ENCODE results near the gene AMPD1. TPM values are rescaled to one million over a fixed set of nuclear protein-coding genes. Genes with fewer than 3 reads are reported as not detected.

Gene AMPD1
- total and polyA plus RNA-seq, 10 of the 15 experiments (the other 5 are each of a cell fraction or from before 2014, with no cell fraction given), result 0.12 to 0.30 (median 0.14) TPM; not detected in 7

DNA sequence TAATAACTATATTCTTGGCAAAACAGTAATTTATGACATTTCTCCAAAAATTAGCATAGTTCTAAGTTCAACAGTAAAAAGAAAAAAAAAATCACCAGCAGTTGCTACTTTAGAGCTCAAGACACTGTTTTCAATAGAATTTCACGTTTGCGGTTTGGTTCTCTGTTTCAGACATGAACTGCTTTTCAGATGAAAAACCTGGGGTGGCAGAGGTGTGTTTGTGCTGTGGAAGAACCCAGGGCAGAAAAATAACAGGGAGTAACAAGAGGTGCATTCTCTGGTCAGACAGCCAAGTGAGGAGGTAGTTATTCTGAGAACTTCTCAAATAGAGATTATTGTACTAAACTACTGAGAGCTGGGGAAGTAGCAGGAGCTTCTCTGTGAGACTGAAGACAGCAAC lies 12.3 kb upstream of the AMPD1 start:
- Histone ChIP-seq H3K9me3 (replicated peaks; ENCODE audit: control insufficient read depth, insufficient read depth, low read length) (no peaks in the 10 kb centered on the region), H3K4me1 (ENCODE audit: control insufficient read depth, insufficient read depth, low read length) (no peaks in the 10 kb centered on the region), H3K36me3 (ENCODE audit: control insufficient read depth in 2 of 2, insufficient read depth in 2 of 2, low read length in 1 of 2) (peaks cover 3 to 29% of the 10 kb centered on the region in 2 experiments), H3K9ac (ENCODE audit: control insufficient read depth, insufficient read depth, low read length) (no peak overlapping the region), H2AFZ (ENCODE audit: control insufficient read depth, low read depth, low read length) (no peak overlapping the region), H3K4me3 (no peak overlapping the region), H3K27ac (ENCODE audit: control insufficient read depth, insufficient read depth) (no peak overlapping the region), H3K4me2 (ENCODE audit: control insufficient read depth, insufficient read depth) (no peak overlapping the region), H3K79me2 (ENCODE audit: control insufficient read depth, insufficient read depth, low read length) (no peaks in the 10 kb centered on the region; the same call in none of the 2 replicates), H3K27me3 (replicated peaks in 1 of 2; ENCODE audit: control insufficient read depth in 2 of 2, insufficient read depth in 2 of 2, low read length in 1 of 2) (no peaks in the 10 kb centered on the region), H4K20me1 (ENCODE audit: control insufficient read depth, insufficient read depth) (no peaks in the 10 kb centered on the region)
- WGBS (ENCODE audit: insufficient coverage, insufficient replicate concordance, low lambda C conversion rate, missing lambda C conversion rate), result 98% methylated on average over 2 of the region's 2 CpGs
- ChIA-PET CTCF (interaction anchor here (0.6 kb wide), 1 partner anchor 1374 kb away, joined by 3 read pairs; no protein-coding TSS in a partner anchor), POLR2A (no interaction called here), RAD21 (ENCODE audit: unreplicated experiment) (no interaction called here), SMC1A (ENCODE audit: uncharacterized antibody, unreplicated experiment) (interaction anchor here (1.7 kb wide), 1 partner anchor 8 kb away, joined by 6 read pairs; the partner anchor contains the start of gene NRAS)
- TF ChIP-seq KLF5 (IDR thresholded peaks at IDR 0.05; ENCODE audit: partially characterized antibody) (no peak), POU2F2 (IDR thresholded peaks at IDR 0.05; ENCODE audit: borderline replicate concordance, low read depth, low read length) (no peak), FOXK2 (IDR thresholded peaks at IDR 0.05) (no peak), ESRRA (IDR thresholded peaks at IDR 0.05; ENCODE audit: low read length) (no peak), TCF12 (IDR thresholded peaks at IDR 0.05; ENCODE audit: low read depth, low read length) (no peak), JUNB (IDR thresholded peaks at IDR 0.05) (no peak)
- TF ChIP-seq, protein P1, sequence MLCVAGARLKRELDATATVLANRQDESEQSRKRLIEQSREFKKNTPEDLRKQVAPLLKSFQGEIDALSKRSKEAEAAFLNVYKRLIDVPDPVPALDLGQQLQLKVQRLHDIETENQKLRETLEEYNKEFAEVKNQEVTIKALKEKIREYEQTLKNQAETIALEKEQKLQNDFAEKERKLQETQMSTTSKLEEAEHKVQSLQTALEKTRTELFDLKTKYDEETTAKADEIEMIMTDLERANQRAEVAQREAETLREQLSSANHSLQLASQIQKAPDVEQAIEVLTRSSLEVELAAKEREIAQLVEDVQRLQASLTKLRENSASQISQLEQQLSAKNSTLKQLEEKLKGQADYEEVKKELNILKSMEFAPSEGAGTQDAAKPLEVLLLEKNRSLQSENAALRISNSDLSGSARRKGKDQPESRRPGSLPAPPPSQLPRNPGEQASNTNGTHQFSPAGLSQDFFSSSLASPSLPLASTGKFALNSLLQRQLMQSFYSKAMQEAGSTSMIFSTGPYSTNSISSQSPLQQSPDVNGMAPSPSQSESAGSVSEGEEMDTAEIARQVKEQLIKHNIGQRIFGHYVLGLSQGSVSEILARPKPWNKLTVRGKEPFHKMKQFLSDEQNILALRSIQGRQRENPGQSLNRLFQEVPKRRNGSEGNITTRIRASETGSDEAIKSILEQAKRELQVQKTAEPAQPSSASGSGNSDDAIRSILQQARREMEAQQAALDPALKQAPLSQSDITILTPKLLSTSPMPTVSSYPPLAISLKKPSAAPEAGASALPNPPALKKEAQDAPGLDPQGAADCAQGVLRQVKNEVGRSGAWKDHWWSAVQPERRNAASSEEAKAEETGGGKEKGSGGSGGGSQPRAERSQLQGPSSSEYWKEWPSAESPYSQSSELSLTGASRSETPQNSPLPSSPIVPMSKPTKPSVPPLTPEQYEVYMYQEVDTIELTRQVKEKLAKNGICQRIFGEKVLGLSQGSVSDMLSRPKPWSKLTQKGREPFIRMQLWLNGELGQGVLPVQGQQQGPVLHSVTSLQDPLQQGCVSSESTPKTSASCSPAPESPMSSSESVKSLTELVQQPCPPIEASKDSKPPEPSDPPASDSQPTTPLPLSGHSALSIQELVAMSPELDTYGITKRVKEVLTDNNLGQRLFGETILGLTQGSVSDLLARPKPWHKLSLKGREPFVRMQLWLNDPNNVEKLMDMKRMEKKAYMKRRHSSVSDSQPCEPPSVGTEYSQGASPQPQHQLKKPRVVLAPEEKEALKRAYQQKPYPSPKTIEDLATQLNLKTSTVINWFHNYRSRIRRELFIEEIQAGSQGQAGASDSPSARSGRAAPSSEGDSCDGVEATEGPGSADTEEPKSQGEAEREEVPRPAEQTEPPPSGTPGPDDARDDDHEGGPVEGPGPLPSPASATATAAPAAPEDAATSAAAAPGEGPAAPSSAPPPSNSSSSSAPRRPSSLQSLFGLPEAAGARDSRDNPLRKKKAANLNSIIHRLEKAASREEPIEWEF (IDR thresholded peaks at IDR 0.05; ENCODE audit: insufficient replicate concordance, low read depth, low read length), result no peak
- ATAC-seq (no peak), FAIRE-seq (no peak), DNase-seq (ENCODE audit: low read depth, low spot score) (no peak)
- no TSS peak for BruUV-seq (replicated peaks)
- in situ Hi-C loops (cut with MboI), result no loop called here
- intact Hi-C loops (cut with micrococcal nuclease; ENCODE audit: unreplicated experiment), result no loop called here

All from GM12878 (cell line).